CD14-positive monocyte (primary cell): Measurements from ENCODE around the gene CEP290. TPM values are rescaled to one million over a fixed set of nuclear protein-coding genes. Genes with fewer than 3 reads are reported as not detected.

Source experiments
- DNase-seq, 3 donors: peaks; one replicate each; pipeline ENCODE4 v3.0.0-alpha.2; 2011 to 2022
- H2AFZ ChIP-seq: 2 replicates; pipeline ENCODE4 v1.6.0; 2012; ENCODE audit warnings: mild to moderate bottlenecking, low read depth, low read length, inconsistent platforms; ENCODE audit not compliant: insufficient read depth, poor library complexity, severe bottlenecking
- H3K27ac ChIP-seq, 2 donors: 1 replicate in 1 of 2; 2 replicates in 1 of 2; pipeline ENCODE4 v1.5.1; 2012 to 2013; ENCODE audit warnings: low read length in 2 of 2, control low read depth in 1 of 2, inconsistent platforms in 1 of 2, low read depth in 1 of 2, mild to moderate bottlenecking in 1 of 2
- H3K27me3 ChIP-seq, 2 donors: one replicate each; pipeline versions ENCODE4 v1.6.0 to v1.6.1; 2011 to 2013; ENCODE audit warnings: low read length in 2 of 2; ENCODE audit not compliant: control insufficient read depth in 2 of 2, insufficient read depth in 2 of 2
- H3K36me3 ChIP-seq, 2 donors: replicated peaks in 1 of 2; 1 replicate in 1 of 2; 2 replicates in 1 of 2; pipeline versions ENCODE4 v1.5.1 to v1.6.1; 2012 to 2013; ENCODE audit warnings: low read length in 2 of 2, control low read depth in 1 of 2, inconsistent platforms in 1 of 2, mild to moderate bottlenecking in 1 of 2; ENCODE audit not compliant: insufficient read depth in 2 of 2, control insufficient read depth in 1 of 2
- H3K4me1 ChIP-seq, 2 donors: 1 replicate in 1 of 2; 2 replicates in 1 of 2; pipeline versions ENCODE4 v1.5.1 to v1.6.1; 2012 to 2013; ENCODE audit warnings: low read length in 2 of 2, control low read depth in 1 of 2, inconsistent platforms in 1 of 2, mild to moderate bottlenecking in 1 of 2, moderate library complexity in 1 of 2; ENCODE audit not compliant: insufficient read depth in 2 of 2, control insufficient read depth in 1 of 2
- H3K4me2 ChIP-seq: replicated peaks from 2 replicates; pipeline ENCODE3; 2012; ENCODE audit warnings: low read length, moderate library complexity, mild to moderate bottlenecking; ENCODE audit not compliant: poor library complexity, severe bottlenecking; ENCODE audit errors: extremely low read depth
- H3K4me3 ChIP-seq, 3 experiments: fragments of 200-600 bp in 1 of 3; sonication (generic) in 1 of 3; replicated peaks in 1 of 3; 1 replicate in 2 of 3; 2 replicates in 1 of 3; pipeline ENCODE4 v1.5.1; 2011 to 2013; ENCODE audit warnings: low read length in 3 of 3, mild to moderate bottlenecking in 3 of 3, control low read depth in 2 of 3, low read depth in 2 of 3, inconsistent platforms in 1 of 3, moderate library complexity in 1 of 3
- H3K79me2 ChIP-seq: 2 replicates; pipeline ENCODE4 v1.6.0; 2012; ENCODE audit warnings: mild to moderate bottlenecking, control low read depth, inconsistent platforms, low read length, moderate library complexity; ENCODE audit not compliant: insufficient read depth
- H3K9ac ChIP-seq: 2 replicates; pipeline ENCODE4 v1.6.0; 2017; ENCODE audit warnings: low read length, mild to moderate bottlenecking; ENCODE audit not compliant: insufficient read depth, poor library complexity, severe bottlenecking
- H3K9me3 ChIP-seq, 2 donors: replicated peaks in 1 of 2; 1 replicate in 1 of 2; 2 replicates in 1 of 2; pipeline versions ENCODE4 v1.5.1 to v1.6.1; 2012 to 2013; ENCODE audit warnings: low read length in 2 of 2, control low read depth in 1 of 2; ENCODE audit not compliant: control insufficient read depth in 1 of 2, insufficient read depth in 1 of 2
- H4K20me1 ChIP-seq: 2 replicates; pipeline ENCODE4 v1.6.0; 2012; ENCODE audit warnings: mild to moderate bottlenecking, low read length, control low read depth, moderate library complexity; ENCODE audit not compliant: insufficient read depth
- H3K27ac Mint-ChIP-seq, 7 donors: one replicate each; pipeline ENCODE4 v1.8.0; 2020; ENCODE audit warnings: mild to moderate bottlenecking in 7 of 7, mixed read lengths in 7 of 7, moderate library complexity in 6 of 7, inconsistent platforms in 2 of 7
- H3K27me3 Mint-ChIP-seq, 3 donors: one replicate each; pipeline ENCODE4 v1.8.0; 2021 to 2022; ENCODE audit warnings: low read depth in 3 of 3, mild to moderate bottlenecking in 3 of 3, mixed read lengths in 3 of 3, moderate library complexity in 3 of 3, inconsistent platforms in 1 of 3
- H3K36me3 Mint-ChIP-seq, 2 donors: one replicate each; pipeline ENCODE4 v1.8.0; 2020; ENCODE audit warnings: mixed read lengths in 2 of 2, inconsistent platforms in 1 of 2, mild to moderate bottlenecking in 1 of 2
- H3K4me1 Mint-ChIP-seq: one replicate; pipeline ENCODE4 v1.8.0; 2020; ENCODE audit warnings: mild to moderate bottlenecking, mixed read lengths
- H3K4me3 Mint-ChIP-seq, 2 donors: one replicate each; pipeline ENCODE4 v1.8.0; 2020; ENCODE audit warnings: mild to moderate bottlenecking in 2 of 2, mixed read lengths in 2 of 2, moderate library complexity in 1 of 2
- H3K9me3 Mint-ChIP-seq, 7 donors: one replicate each; pipeline ENCODE4 v1.8.0; 2020 to 2022; ENCODE audit warnings: mixed read lengths in 7 of 7, mild to moderate bottlenecking in 6 of 7, moderate library complexity in 6 of 7, inconsistent platforms in 2 of 7
- CTCF ChIP-seq: fragments of 200-600 bp; IDR thresholded peaks from one replicate; pipeline ENCODE4 v1.8.0; 2022; ENCODE audit warnings: antibody characterized with exemption, mild to moderate bottlenecking
- WGBS: methylation state at CpG from one replicate; pipeline ENCODE4 v1.1.5; 2013; ENCODE audit warnings: missing lambda C conversion rate; ENCODE audit not compliant: insufficient coverage; 5-methylcytosine and 5-hydroxymethylcytosine counted together
- intact Hi-C, 2 donors: fragments of 100-400 bp; cut with micrococcal nuclease; formaldehyde crosslinking; loops; one replicate each; pipeline versions ENCODE4 v1.15.0 to v1.15.1; 2023
- polyA plus RNA-seq, 3 donors: library from polyadenylated mRNA; depleted of rRNA in 1 of 3; unstranded in 2 of 3; stranded (reverse) in 1 of 3; fragments of 300-500 nt in 2 of 3; fragments of >200 nt in 1 of 3; fragmentation: Illumina TruSeq in 2 of 3; gene quantifications; 1 replicate in 2 of 3; 2 replicates in 1 of 3; pipeline ENCODE4 v1.2.3, GENCODE V29; 2012 to 2021

The CEP290 gene
- polyA plus RNA-seq, 3 donors, result 0.55 to 1.5 (median 0.71) TPM

- Mint-ChIP-seq H3K27ac (no peak overlapping the region), H3K36me3 (peaks cover 11 to 29% of the 10 kb centered on the region in 2 donors), H3K4me1 (no peaks in the 10 kb centered on the region), H3K4me3 (no peak overlapping the region), H3K27me3 (no peaks in the 10 kb centered on the region), H3K9me3 (no peaks in the 10 kb centered on the region)
- Histone ChIP-seq H3K36me3 (peaks cover 0 to 10% of the 10 kb centered on the region in 2 donors), H3K79me2 (no peaks in the 10 kb centered on the region), H3K27ac (no peak overlapping the region), H4K20me1 (no peaks in the 10 kb centered on the region), H3K4me2 (no peak overlapping the region), H3K4me3 (no peak overlapping the region), H2AFZ (no peak overlapping the region), H3K9me3 (no peaks in the 10 kb centered on the region), H3K27me3 (no peaks in the 10 kb centered on the region), H3K4me1 (no peaks in the 10 kb centered on the region), H3K9ac (no peak overlapping the region)
- WGBS, result no CpG with 5 or more reads among the region's 4 CpGs
- intact Hi-C loops, result no loop called here
- DNase-seq, result no peak
- TF ChIP-seq CTCF, result no peak
Measured at GRCh38 chr12:88093573-88093972, 48.3 kb downstream of the CEP290 start.

- H3K9me3 ChIP-seq, result no peaks in the 10 kb centered on the region
- H2AFZ ChIP-seq, result no peak overlapping the region
- Mint-ChIP-seq H3K4me3 (no peak overlapping the region), H3K9me3 (no peaks in the 10 kb centered on the region), H3K27me3 (no peaks in the 10 kb centered on the region), H3K4me1 (no peaks in the 10 kb centered on the region), H3K36me3 (peaks cover 8 to 24% of the 10 kb centered on the region in 2 donors), H3K27ac (no peak overlapping the region)
- DNase-seq, result no peak
- no peaks in the 10 kb centered on the region for H3K79me2 ChIP-seq
- H3K27me3 ChIP-seq, result no peaks in the 10 kb centered on the region
- intact Hi-C loops, result no loop called here
- H3K27ac ChIP-seq, result no peak overlapping the region
- H3K9ac ChIP-seq, result no peak overlapping the region
- no peak overlapping the region for H3K4me2 ChIP-seq
- H3K4me3 ChIP-seq, result no peak overlapping the region
- no peaks in the 10 kb centered on the region for H3K4me1 ChIP-seq
- H4K20me1 ChIP-seq, result no peaks in the 10 kb centered on the region
- no peak for TF ChIP-seq CTCF
- peaks cover 0 to 10% of the 10 kb centered on the region in 2 donors for H3K36me3 ChIP-seq
Measured at GRCh38 chr12:88092771-88093170, 49.1 kb downstream of the CEP290 start.
